ENCODE results near the gene TTC3.
"Not testable (repeated sequence)": the region's sequence is repeated elsewhere in the genome, so short reads cannot be mapped to it uniquely, and the experiment has no call there.

The TTC3 gene

DNA sequence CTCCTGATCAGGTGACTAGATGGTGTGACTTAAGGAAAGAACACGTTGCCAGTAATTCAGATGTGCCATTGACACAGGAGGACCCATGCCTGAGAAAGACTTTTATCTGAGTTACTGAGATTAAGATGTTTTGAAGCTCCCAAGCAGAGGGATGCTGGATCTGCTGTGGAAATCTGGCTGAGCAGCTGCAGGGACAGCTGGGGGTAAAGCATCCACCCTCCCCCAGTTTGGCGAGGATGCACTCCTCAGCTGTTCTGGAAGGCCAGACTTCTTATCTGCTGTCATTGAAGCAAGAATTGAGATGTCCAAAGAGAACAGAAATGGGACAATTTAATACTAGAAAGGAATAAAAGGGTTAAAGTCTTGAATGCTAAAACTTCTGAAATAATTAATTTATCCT is 25.7 kb downstream of the TTC3 start:
- Mint-ChIP-seq H3K27me3 (no peaks in the 10 kb centered on the region), H3K9me3 (ENCODE audit: low read depth) (no peaks in the 10 kb centered on the region), H3K27ac (no peak overlapping the region), H3K4me3 (no peak overlapping the region), H3K36me3 (peaks cover 26% of the 10 kb centered on the region), H3K4me1 (ENCODE audit: low read depth) (no peaks in the 10 kb centered on the region)

DNA sequence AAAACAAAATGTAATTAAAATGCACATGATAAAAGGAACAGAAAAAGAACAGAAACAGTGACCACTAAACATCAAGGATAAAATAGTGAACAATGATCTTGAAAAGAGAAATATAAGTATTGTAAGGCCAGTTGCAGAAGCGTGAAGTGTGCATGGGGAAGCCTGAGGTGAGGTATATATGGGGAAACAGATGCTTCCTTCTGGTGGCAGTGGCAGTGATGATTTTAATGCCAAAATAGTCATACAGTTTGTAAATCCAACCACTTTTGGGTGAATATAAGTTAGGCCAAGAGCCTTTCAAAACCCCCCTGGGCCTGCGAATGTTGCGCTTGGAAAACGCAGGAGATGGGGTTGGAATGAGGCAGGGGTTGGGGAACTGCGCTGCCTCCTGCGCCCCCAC is 27.3 kb downstream of the TTC3 start:
- H3K4me3 Mint-ChIP-seq = no peak overlapping the region
- H3K4me1 Mint-ChIP-seq (ENCODE audit: low read depth) = no peaks in the 10 kb centered on the region
- H3K36me3 Mint-ChIP-seq = peaks cover 26% of the 10 kb centered on the region

GRCh38 chr21:37101384-37101783 is 28.3 kb downstream of the TTC3 start:
- no peak overlapping the region for H3K4me3 Mint-ChIP-seq

More for the DNA sequence above, 27.3 kb downstream of the TTC3 start:
- Mint-ChIP-seq H3K27me3 (no peaks in the 10 kb centered on the region), H3K9me3 (ENCODE audit: low read depth) (no peaks in the 10 kb centered on the region), H3K27ac (no peak overlapping the region)

DNA sequence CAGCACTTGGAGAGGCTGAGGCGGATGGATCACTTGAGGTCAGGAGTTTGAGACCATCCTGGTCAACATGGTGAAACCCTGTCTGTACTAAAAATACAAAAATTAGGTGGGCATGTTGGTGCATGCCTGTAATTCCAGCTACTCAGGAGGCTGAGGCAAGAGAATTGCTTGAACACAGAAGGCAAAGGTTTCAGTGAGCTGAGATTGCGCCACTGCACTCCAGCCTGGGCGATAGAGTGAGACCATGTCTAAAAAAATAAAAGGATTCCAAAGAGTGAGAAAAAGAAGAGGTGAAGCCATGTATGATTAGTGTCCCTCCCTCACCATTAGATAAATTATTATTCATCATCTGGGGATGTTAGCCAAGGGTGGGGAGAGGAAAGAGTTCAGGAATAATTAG is 29.7 kb downstream of the TTC3 start:
- not testable (repeated sequence) for H3K27ac Mint-ChIP-seq; H3K4me3 Mint-ChIP-seq; H3K4me1 Mint-ChIP-seq (ENCODE audit: low read depth); H3K9me3 Mint-ChIP-seq (ENCODE audit: low read depth); H3K27me3 Mint-ChIP-seq
- H3K36me3 Mint-ChIP-seq = peaks cover 23% of the 10 kb centered on the region

More at GRCh38 chr21:37101384-37101783, 28.3 kb downstream of the TTC3 start:
- H3K27me3 Mint-ChIP-seq = no peaks in the 10 kb centered on the region
- no peaks in the 10 kb centered on the region for H3K4me1 Mint-ChIP-seq (ENCODE audit: low read depth)
- H3K27ac Mint-ChIP-seq = no peak overlapping the region
- peaks cover 22% of the 10 kb centered on the region for H3K36me3 Mint-ChIP-seq
- no peaks in the 10 kb centered on the region for H3K9me3 Mint-ChIP-seq (ENCODE audit: low read depth)

DNA sequence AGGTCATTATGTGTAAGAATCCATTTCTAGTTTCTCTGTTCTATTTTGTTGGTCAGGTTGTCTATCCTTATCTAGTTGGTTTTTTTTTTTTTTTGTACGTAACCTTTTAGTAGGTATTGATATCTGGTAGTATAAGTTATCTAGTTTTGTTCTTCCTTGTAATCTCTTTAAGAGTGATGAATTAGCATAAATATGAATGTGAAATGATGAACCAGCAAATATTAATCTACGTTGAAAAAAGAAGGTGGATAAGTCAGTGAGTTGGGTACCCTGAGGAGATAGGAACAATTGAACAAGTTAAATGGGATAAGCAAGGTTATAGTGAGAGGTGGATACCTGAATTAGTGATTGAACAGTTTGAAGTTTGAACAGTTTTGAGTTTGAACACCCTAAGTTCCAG is 33.9 kb downstream of the TTC3 start:
- Mint-ChIP-seq H3K36me3 (peaks cover 19% of the 10 kb centered on the region), H3K9me3 (ENCODE audit: low read depth) (no peaks in the 10 kb centered on the region), H3K27ac (no peak overlapping the region), H3K4me3 (no peak overlapping the region), H3K4me1 (ENCODE audit: low read depth) (no peaks in the 10 kb centered on the region), H3K27me3 (no peaks in the 10 kb centered on the region)

DNA sequence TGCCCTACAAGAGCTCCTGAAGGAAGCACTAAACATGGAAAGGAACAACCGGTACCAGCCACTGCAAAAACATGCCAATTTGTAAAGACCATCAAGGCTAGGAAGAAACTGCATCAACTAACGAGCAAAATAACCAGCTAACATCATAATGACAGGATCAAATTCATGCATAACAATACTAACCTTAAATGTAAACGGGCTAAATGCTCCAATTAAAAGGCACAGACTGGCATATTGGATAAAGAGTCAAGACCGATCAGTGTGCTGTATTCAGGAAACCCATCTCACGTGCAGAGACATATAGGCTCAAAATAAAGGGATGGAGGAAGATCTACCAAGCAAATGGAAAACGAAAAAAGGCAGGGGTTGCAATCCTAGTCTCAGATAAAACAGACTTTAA is 38.0 kb downstream of the TTC3 start:
- not testable (repeated sequence) for H3K4me3 Mint-ChIP-seq; H3K9me3 Mint-ChIP-seq (ENCODE audit: low read depth); H3K27me3 Mint-ChIP-seq; H3K27ac Mint-ChIP-seq; H3K4me1 Mint-ChIP-seq (ENCODE audit: low read depth)
- H3K36me3 Mint-ChIP-seq = peaks cover 19% of the 10 kb centered on the region

DNA sequence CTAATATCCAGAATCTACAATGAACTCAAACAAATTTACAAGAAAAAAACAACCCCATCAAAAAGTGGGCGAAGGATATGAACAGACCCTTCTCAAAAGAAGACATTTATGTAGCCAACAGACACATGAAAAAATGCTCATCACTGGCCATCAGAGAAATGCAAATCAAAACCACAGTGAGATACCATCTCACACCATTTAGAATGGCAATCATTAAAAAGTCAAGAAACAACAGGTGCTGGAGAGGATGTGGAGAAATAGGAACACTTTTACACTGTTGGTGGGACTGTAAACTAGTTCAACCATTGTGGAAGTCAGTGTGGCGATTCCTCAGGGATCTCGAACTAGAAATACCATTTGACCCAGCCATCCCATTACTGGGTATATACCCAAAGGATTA is 41.2 kb downstream of the TTC3 start:
- not testable (repeated sequence) for H3K27me3 Mint-ChIP-seq; H3K4me3 Mint-ChIP-seq; H3K9me3 Mint-ChIP-seq (ENCODE audit: low read depth); H3K27ac Mint-ChIP-seq
- peaks cover 15% of the 10 kb centered on the region for H3K4me1 Mint-ChIP-seq (ENCODE audit: low read depth)
- H3K36me3 Mint-ChIP-seq = peaks cover 14% of the 10 kb centered on the region

DNA sequence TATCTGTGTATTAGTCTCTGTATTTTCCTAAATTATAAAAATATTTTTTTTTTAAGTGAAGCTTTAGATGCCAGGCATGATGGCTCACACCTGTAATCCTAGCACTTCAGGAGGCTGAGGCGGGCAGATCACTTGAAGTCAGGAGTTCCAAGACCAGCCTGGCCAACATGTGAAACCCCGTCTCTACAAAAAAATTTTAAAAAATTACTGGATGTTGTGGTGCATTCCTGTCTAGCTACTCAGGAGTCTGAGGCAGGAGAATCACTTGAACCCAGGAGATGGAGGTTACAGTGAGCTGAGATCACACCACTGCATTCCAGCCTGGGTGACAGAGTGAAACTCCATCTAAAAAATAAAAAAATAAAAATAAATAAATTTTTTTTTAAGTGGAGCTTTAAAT is 43.4 kb downstream of the TTC3 start:
- H3K9me3 Mint-ChIP-seq (ENCODE audit: low read depth); H3K27me3 Mint-ChIP-seq; H3K27ac Mint-ChIP-seq; H3K4me3 Mint-ChIP-seq: not testable (repeated sequence)
- Mint-ChIP-seq H3K4me1 (ENCODE audit: low read depth) (peaks cover 24% of the 10 kb centered on the region), H3K36me3 (peaks cover 12% of the 10 kb centered on the region)

- Mint-ChIP-seq H3K27me3 (no peaks in the 10 kb centered on the region), H3K27ac (no peak overlapping the region), H3K36me3 (peaks cover 12% of the 10 kb centered on the region), H3K4me1 (ENCODE audit: low read depth) (peaks cover 24% of the 10 kb centered on the region), H3K9me3 (ENCODE audit: low read depth) (no peaks in the 10 kb centered on the region), H3K4me3 (no peak overlapping the region)
These were observed 44.1 kb downstream of the TTC3 start for GRCh38 chr21:37117204-37117603.

- Mint-ChIP-seq H3K36me3 (peaks cover 15% of the 10 kb centered on the region), H3K9me3 (ENCODE audit: low read depth) (no peaks in the 10 kb centered on the region), H3K4me3 (peak overlapping the region; percentile 18), H3K27me3 (no peaks in the 10 kb centered on the region), H3K27ac (peak overlapping the region; percentile 72), H3K4me1 (ENCODE audit: low read depth) (peaks cover 24% of the 10 kb centered on the region)
These were observed 45.3 kb downstream of the TTC3 start for GRCh38 chr21:37118187-37118826.

GRCh38 chr21:37119421-37120218 is 46.6 kb downstream of the TTC3 start:
- H3K27me3 Mint-ChIP-seq = no peaks in the 10 kb centered on the region
- H3K27ac Mint-ChIP-seq = peak overlapping the region; percentile 69
- H3K36me3 Mint-ChIP-seq = peaks cover 15% of the 10 kb centered on the region
- no peaks in the 10 kb centered on the region for H3K9me3 Mint-ChIP-seq (ENCODE audit: low read depth)
- peak overlapping the region; percentile 34 for H3K4me3 Mint-ChIP-seq
- peaks cover 24% of the 10 kb centered on the region for H3K4me1 Mint-ChIP-seq (ENCODE audit: low read depth)

GRCh38 chr21:37128076-37128475 is 55.0 kb downstream of the TTC3 start:
- no peak overlapping the region for H3K4me3 Mint-ChIP-seq
- no peaks in the 10 kb centered on the region for H3K9me3 Mint-ChIP-seq (ENCODE audit: low read depth)
- H3K36me3 Mint-ChIP-seq = peaks cover 8% of the 10 kb centered on the region
- H3K4me1 Mint-ChIP-seq (ENCODE audit: low read depth) = no peaks in the 10 kb centered on the region
- H3K27me3 Mint-ChIP-seq = no peaks in the 10 kb centered on the region
- H3K27ac Mint-ChIP-seq = no peak overlapping the region

- Mint-ChIP-seq H3K9me3 (ENCODE audit: low read depth) (no peaks in the 10 kb centered on the region), H3K27me3 (no peaks in the 10 kb centered on the region), H3K4me3 (no peak overlapping the region), H3K27ac (no peak overlapping the region), H3K36me3 (peaks cover 20% of the 10 kb centered on the region), H3K4me1 (ENCODE audit: low read depth) (peaks cover 7% of the 10 kb centered on the region)
These were observed 57.9 kb downstream of the TTC3 start for GRCh38 chr21:37130971-37131370.

GRCh38 chr21:37136261-37136660 is 63.2 kb downstream of the TTC3 start:
- no peaks in the 10 kb centered on the region for H3K27me3 Mint-ChIP-seq
- H3K4me3 Mint-ChIP-seq = no peak overlapping the region
- peaks cover 35% of the 10 kb centered on the region for H3K36me3 Mint-ChIP-seq
- peak overlapping the region; percentile 2 for H3K27ac Mint-ChIP-seq
- H3K4me1 Mint-ChIP-seq (ENCODE audit: low read depth) = peaks cover 16% of the 10 kb centered on the region
- no peaks in the 10 kb centered on the region for H3K9me3 Mint-ChIP-seq (ENCODE audit: low read depth)

- H3K4me1 Mint-ChIP-seq (ENCODE audit: low read depth) = peaks cover 16% of the 10 kb centered on the region
- H3K27ac Mint-ChIP-seq = no peak overlapping the region
- H3K27me3 Mint-ChIP-seq = no peaks in the 10 kb centered on the region
- H3K4me3 Mint-ChIP-seq = no peak overlapping the region
- H3K36me3 Mint-ChIP-seq = peaks cover 34% of the 10 kb centered on the region
- H3K9me3 Mint-ChIP-seq (ENCODE audit: low read depth) = no peaks in the 10 kb centered on the region
These were observed 63.7 kb downstream of the TTC3 start for GRCh38 chr21:37136744-37137143.

GRCh38 chr21:37139154-37139553 is 66.1 kb downstream of the TTC3 start:
- Mint-ChIP-seq H3K4me1 (ENCODE audit: low read depth) (peaks cover 16% of the 10 kb centered on the region), H3K27me3 (no peaks in the 10 kb centered on the region), H3K27ac (no peak overlapping the region), H3K9me3 (ENCODE audit: low read depth) (no peaks in the 10 kb centered on the region), H3K36me3 (peaks cover 40% of the 10 kb centered on the region), H3K4me3 (no peak overlapping the region)

Measured in activated naive CD8-positive, alpha-beta T cell (primary cell).